Left renal cortex interstitium (tissue), 4 donors: Measurements from ENCODE around the gene CMIP. TPM values are rescaled to one million over a fixed set of nuclear protein-coding genes. Genes with fewer than 3 reads are reported as not detected.

Experiments
- DNase-seq, 4 donors: peaks; one replicate each; pipeline ENCODE4 v3.0.0-alpha.2; 2013; ENCODE audit warnings: low read depth in 4 of 4, low spot score in 2 of 4, missing footprints in 1 of 4
- polyA plus RNA-seq, 4 donors: library from polyadenylated mRNA; unstranded; fragments of 120-200 nt; gene quantifications; one replicate each; pipeline ENCODE4 v1.2.1, GENCODE V29; 2013; ENCODE audit not compliant: insufficient read length in 4 of 4

CMIP gene
- polyA plus RNA-seq, 4 donors = 39.5 to 53.2 (median 42.3) TPM

- DNase-seq = no peak
Measured at GRCh38 chr16:81611721-81612120, 167.1 kb downstream of the CMIP start.

GRCh38 chr16:81612351-81613163, 167.9 kb downstream of the CMIP start:
- no peak for DNase-seq

- DNase-seq = no peak
Measured at GRCh38 chr16:81614171-81614570, 169.6 kb downstream of the CMIP start.

GRCh38 chr16:81614654-81615359, 170.2 kb downstream of the CMIP start:
- DNase-seq = no peak

- no peak for DNase-seq
Measured at GRCh38 chr16:81615411-81615810, 170.8 kb downstream of the CMIP start.

DNA sequence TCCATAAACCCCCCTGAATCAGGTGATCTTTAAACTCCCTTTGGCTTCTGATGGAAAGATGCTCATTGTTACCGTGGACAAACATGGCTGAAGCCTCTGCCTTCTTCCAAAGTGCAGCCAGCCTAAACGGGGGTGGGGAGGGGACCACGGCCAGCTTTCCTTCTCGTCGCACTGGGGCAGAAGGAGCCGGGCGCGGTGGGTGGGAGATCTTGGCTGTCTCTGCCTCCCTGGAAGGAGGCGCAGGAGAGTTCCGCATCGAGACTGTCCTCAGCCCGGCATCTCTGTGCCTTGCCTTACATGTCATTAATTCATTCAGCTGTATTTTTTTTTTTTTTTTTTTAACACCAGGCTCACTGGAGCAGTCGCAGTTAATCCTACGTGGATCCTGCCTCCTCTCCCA, 171.2 kb downstream of the CMIP start:
- DNase-seq = no peak

GRCh38 chr16:81616321-81617020, 171.9 kb downstream of the CMIP start:
- no peak for DNase-seq

DNA sequence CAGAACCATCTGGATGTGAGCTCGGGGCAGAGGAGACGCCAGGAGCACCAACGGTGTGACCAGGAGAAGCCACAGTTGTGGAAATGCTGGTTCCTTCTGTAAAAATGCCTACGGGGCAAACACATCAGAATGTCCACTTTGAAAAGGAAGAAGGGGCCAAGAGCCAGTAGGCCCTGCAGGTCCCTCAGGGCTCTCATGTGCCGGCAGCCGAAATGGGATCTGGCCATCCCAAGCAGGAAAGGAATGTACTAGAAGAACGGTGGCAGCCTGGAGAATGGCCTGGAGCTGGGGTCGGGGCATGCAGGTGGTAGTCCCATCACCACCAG, 172.4 kb downstream of the CMIP start:
- no peak for DNase-seq

DNA sequence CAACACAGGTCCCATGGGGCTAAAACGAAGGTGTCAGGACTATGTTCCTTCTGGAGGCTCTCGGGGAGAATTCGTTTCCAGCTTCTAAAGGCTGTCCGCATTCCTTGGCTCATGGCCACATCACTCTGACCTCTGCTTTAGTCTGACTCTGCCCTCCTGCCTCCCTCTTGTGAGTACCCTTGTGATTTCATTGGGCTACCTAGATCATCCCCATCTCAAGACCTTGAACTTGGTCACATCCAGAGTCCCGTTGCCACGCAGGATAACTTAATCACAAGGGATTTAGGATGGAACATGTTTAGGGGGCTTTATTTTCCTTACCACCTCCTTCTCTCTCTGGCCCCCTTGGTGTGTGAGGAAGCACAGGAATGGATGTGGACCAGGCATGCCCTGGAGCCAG, 173.6 kb downstream of the CMIP start:
- DNase-seq = no peak

DNA sequence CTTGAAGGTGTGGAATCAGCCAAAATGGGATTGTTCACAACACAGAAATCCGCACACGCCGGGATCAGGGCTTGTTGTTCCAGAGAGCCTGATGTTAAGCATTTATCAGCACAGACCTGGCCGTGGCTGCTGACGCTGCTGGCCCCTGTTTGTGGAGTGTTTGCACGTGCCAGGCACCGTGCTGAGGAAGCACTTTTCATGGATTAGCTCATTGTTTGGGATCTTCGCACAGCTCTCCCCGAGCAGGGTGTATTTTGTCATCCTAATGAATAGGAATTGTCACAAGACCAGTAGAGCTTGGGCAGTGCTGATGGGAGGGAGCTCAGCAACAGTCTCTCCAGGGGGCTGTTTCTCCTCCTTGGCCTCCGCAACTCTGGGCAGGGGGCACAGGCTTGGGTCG, 174.1 kb downstream of the CMIP start:
- DNase-seq = no peak

DNA sequence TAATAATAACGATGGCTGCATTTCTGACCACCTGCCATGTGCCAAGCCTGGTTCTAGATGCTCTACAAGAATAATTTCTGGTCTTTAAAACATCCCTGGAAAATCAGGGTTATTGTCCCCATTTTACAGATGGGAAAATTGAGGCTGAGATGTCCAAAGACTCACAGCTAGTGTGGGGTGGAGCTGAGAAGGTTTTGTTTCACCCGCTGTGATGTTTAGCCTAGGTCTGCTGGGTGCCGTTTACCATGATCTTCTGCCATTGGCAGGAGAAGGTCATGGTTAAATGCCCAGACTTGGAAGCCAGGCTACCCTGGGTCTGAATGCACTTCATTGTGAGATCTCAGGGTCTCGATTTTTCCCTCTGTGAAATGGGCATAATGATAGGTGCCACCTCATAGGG, 175.4 kb downstream of the CMIP start:
- no peak for DNase-seq

- DNase-seq = no peak
Measured at GRCh38 chr16:81620796-81621195, 176.2 kb downstream of the CMIP start.

- DNase-seq = no peak
Measured at GRCh38 chr16:81621496-81621895, 176.9 kb downstream of the CMIP start.

DNA sequence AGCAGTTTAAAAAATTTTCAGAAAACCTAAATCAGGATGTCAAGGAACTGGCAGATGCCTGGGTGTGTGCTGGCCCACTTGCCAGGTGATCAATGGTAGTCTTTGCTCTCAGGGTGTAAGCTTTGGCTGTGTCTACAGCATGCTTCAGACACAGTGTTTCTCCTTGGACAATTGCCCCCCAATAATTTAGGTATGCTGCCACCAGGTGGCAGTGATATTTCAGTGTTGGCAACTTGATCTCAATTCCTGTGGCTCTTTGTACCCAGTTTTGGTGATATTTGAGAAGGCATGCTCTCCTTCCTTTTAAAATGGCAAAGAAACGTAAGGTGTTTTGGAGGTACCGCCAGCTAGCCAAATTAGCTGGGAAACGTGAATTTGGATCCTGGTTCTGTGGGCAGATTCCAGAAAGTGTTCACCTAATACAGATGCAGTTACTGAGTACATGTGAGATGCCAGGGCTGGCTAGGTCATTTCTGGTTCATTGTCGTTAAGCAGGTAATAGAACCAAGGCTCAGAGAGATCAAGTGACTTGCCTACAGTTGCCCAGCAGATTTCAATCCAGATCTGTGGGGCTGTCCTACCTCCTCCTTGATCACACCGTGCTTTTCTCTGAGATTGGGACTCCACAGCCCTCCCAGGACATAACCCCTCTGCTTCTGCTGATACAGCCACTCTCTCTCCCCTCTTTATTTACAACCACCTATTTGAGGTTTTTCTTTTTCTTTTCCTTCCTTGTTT, 178.9 kb downstream of the CMIP start:
- peak in 1 of 4 donors; percentile 48 for DNase-seq

- no peak for DNase-seq
Measured at GRCh38 chr16:81624403-81624759, 179.8 kb downstream of the CMIP start.

- DNase-seq = no peak
Measured at GRCh38 chr16:81624760-81625543, 180.3 kb downstream of the CMIP start.

DNA sequence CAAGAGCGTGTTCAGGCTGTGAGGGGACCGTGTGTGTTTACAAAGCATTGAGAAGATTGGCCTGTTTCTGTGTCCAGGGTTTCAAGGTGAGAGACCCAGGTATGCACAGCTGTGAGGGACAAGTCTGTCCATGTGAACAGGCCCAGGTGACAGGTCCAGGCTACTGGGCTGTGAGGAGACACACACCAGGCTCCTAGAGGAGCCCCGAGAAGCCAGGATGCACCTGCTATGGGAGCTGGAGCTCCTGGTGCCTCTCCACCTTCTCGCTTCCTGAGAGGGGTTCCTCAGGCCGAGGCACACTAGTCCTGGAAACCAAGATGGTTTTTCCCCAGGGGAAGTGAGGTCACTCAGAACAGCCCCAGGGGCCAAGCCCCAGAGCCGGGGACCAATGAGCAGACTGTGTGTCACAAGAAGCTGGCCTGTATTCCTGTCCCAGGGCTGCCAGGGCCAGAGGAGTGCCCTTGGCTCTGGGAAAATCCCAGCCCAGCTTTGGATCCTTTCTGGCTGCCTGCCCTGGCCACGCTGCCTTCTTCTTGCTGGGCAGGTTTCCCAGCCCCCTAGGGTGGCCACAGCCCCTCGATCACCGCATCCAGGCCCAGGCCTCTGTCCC, 181.0 kb downstream of the CMIP start:
- DNase-seq = no peak

DNA sequence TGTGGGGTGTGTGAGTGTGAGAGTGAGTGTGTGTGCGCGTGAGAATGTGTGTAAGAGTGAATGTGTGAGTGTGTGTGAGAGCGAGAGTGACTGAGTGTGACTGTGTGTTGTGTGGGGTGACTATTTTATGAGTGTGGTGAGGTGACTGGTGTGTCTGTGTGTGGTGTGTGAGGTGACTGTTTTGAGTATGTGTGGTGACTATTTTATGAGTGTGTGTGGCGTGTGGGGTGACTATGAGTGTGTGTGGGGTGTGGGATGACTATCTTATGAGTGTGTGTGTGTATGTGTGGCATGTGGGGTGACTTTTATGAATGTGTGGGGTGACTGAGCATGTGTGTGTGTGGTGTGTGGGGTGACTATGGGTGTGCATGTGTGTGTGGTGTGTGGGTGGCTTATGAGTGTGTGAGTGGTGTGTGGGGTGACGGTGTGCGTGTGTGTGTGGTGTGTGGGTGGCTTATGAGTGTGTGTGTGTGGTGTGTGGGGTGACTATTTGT, 181.6 kb downstream of the CMIP start:
- DNase-seq = no peak

DNA sequence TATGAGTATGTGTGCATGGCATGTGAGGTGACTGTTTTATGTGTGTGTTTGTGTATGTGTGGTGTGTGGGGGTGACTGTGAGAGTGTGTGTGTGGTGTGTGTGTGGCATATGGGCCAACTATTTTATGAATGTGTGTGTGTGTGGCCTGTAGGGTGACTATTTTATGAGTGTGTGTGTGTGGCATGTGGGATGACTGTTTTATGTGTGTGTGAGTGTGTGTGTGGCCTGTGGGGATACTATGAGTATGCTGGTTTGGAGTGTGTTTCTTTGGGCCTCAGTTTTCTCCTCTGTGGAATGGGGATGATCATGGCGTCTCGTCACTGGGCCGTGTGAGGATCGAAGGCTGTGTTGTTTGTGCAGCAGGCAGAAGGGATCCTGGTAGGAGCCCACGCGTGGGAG, 182.4 kb downstream of the CMIP start:
- no peak for DNase-seq
